ENCODE measurements around the gene DPP7. TPM values are rescaled to one million over a fixed set of nuclear protein-coding genes. Genes with fewer than 3 reads are reported as not detected.
"Not testable (repeated sequence)": the region's sequence is repeated elsewhere in the genome, so short reads cannot be mapped to it uniquely, and the experiment has no call there.

Gene DPP7
- total RNA-seq, 1 donor from 2014 or later: 6.1 TPM

DNA sequence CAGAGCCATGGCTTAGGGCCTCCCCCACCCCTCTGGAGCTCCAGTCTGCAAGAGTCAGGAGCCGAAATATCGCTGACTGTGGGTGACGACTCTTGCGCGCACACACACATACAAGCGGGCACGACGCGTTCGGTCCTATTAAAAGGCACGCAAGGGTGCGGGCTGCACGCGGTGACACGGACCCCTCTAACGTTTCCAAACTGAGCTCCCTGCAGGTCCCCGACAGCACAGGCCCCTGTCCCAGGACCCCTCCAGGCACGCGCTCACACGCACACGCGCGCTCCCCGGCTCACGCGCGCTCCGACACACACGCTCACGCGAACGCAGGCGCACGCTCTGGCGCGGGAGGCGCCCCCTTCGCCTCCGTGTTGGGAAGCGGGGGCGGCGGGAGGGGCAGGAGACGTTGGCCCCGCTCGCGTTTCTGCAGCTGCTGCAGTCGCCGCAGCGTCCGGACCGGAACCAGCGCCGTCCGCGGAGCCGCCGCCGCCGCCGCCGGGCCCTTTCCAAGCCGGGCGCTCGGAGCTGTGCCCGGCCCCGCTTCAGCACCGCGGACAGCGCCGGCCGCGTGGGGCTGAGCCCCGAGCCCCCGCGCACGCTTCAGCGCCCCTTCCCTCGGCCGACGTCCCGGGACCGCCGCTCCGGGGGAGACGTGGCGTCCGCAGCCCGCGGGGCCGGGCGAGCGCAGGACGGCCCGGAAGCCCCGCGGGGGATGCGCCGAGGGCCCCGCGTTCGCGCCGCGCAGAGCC lies 24.4 kb upstream of the DPP7 start, which contains the start of gene GRIN1:
TSS of gene GRIN1 (plus strand) at position 433 of the 746 bp plus-strand sequence. CDS start 333 bp downstream, outside the sequence.
- Mint-ChIP-seq H3K4me3 (ENCODE audit: unreplicated experiment) (no peak within 1 kb of the TSS), H3K4me1 (ENCODE audit: unreplicated experiment) (peaks cover 3% of the 10 kb centered on the region), H3K27ac (ENCODE audit: unreplicated experiment) (no peak within 1 kb of the TSS), H3K36me3 (ENCODE audit: low read depth, unreplicated experiment) (peaks cover 4% of the 10 kb centered on the region), H3K27me3 (ENCODE audit: unreplicated experiment) (peaks cover 34% of the 10 kb centered on the region), H3K9me3 (ENCODE audit: unreplicated experiment) (no peaks in the 10 kb centered on the region)
- TF ChIP-seq, protein P1, sequence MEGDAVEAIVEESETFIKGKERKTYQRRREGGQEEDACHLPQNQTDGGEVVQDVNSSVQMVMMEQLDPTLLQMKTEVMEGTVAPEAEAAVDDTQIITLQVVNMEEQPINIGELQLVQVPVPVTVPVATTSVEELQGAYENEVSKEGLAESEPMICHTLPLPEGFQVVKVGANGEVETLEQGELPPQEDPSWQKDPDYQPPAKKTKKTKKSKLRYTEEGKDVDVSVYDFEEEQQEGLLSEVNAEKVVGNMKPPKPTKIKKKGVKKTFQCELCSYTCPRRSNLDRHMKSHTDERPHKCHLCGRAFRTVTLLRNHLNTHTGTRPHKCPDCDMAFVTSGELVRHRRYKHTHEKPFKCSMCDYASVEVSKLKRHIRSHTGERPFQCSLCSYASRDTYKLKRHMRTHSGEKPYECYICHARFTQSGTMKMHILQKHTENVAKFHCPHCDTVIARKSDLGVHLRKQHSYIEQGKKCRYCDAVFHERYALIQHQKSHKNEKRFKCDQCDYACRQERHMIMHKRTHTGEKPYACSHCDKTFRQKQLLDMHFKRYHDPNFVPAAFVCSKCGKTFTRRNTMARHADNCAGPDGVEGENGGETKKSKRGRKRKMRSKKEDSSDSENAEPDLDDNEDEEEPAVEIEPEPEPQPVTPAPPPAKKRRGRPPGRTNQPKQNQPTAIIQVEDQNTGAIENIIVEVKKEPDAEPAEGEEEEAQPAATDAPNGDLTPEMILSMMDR (IDR thresholded peaks at IDR 0.05; ENCODE audit: unreplicated experiment): no peak
- DNase-seq (ENCODE audit: low spot score): peak; percentile 65

DNA sequence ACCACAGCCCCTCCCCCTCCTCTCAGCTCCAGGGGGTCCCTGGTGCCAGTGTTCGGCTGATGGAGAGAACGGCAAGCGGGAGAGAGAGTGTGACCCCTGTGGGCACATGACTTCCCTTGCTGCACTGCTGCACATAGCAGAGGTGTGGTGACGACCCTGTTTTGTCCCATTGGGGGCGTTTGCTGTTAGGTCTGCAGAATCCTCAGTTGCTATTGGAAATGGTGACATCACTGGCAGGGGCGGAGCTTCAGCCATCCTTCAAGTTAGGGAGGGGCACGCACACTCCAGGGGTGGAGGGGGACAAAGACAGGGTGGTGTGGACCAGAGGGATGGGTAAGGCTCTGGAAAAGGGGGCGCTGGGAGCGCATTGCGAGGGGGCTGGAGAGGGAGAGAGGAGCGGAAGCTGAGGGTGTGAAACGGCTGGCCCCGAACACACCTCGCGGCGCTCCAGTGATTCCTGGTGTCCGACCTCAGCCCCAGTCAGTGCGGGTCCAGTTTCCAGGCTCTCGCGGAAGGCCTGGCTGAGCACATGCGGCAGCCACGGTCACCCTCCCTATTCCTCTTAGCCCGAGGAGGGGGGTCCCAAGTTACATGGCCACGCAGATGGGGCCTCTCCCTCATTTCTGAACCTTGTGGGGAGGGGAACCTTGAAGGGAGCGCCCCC lies 23.7 kb upstream of the DPP7 start:
- H3K4me3 Mint-ChIP-seq (ENCODE audit: unreplicated experiment): no peak overlapping the region
- H3K27ac Mint-ChIP-seq (ENCODE audit: unreplicated experiment): no peak overlapping the region
- no peak for DNase-seq (ENCODE audit: low spot score)
- peaks cover 4% of the 10 kb centered on the region for H3K36me3 Mint-ChIP-seq (ENCODE audit: low read depth, unreplicated experiment)
- TF ChIP-seq, protein P1 (IDR thresholded peaks at IDR 0.05; ENCODE audit: unreplicated experiment): no peak
- H3K9me3 Mint-ChIP-seq (ENCODE audit: unreplicated experiment): no peaks in the 10 kb centered on the region
- peaks cover 29% of the 10 kb centered on the region for H3K27me3 Mint-ChIP-seq (ENCODE audit: unreplicated experiment)
- H3K4me1 Mint-ChIP-seq (ENCODE audit: unreplicated experiment): peaks cover 3% of the 10 kb centered on the region

DNA sequence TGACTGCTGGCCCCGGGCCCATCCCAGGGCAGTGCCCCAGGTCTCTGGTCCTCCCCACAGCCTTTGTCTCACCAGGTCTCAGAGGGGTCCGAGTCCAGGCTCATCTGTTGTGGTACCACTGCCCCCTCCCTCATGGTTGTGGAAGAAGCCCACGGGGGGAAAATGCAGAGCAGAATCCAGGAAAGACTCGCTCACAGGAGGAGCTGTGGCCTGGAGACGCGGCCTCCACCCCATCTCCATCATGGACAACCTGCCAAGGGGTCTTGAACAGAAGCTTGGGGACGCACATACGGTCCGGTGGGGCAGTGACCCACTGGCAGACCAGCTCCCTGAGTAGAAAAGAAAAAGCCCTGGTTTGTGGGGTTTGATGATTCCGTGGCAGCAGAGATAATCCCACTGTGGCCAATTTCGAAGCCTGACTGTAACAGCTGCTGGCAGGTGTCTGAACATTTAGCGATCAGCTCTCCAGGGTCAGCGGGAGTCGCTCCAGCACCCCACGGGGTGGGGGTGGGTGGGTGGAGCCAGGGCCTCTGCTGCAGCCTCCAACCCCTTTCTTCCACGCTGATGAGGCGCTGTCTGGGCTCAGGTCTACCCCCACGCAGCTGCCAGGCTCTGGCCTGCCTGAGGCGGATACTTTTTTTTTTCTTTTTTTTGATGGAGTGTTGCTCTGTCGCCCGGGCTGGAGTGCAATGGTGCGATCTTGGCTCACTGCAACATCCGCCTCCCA lies 22.5 kb upstream of the DPP7 start:
- no peaks in the 10 kb centered on the region for H3K4me1 Mint-ChIP-seq (ENCODE audit: unreplicated experiment)
- TF ChIP-seq, protein P1 (IDR thresholded peaks at IDR 0.05; ENCODE audit: unreplicated experiment): no peak
- H3K36me3 Mint-ChIP-seq (ENCODE audit: low read depth, unreplicated experiment): no peaks in the 10 kb centered on the region
- H3K4me3 Mint-ChIP-seq (ENCODE audit: unreplicated experiment): no peak overlapping the region
- no peaks in the 10 kb centered on the region for H3K9me3 Mint-ChIP-seq (ENCODE audit: unreplicated experiment)
- DNase-seq (ENCODE audit: low spot score): no peak
- H3K27me3 Mint-ChIP-seq (ENCODE audit: unreplicated experiment): peaks cover 25% of the 10 kb centered on the region
- H3K27ac Mint-ChIP-seq (ENCODE audit: unreplicated experiment): no peak overlapping the region

DNA sequence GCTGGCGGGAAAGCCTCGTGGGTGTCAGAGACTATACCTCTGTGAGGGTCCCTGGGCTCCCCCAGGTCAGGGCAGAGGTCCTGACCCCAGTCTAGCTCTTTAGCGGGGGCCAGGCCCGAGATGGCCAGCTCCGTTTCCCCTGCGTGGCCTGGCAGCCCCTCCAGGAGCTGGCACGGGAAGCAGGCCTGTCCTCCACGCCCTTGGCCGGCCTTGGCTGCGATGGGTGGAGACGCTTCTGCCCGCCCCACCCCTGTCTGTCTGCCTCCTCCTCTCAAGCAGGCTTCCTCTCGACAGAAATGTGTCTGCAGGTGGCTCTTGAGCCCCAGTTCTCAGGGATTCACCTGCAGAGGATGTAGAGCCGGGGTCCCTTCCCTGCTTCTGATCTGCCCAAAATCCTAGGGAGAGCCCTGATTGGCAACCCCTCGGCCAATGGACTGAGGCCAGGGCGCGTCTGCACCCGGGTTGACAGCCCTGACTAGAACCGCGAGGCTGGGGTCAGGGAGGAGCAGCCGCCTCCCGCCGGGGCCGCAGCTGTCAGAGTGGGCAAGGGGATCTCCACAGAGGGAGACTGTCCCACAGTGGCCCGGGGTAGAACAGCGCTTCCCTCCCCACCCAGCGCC lies 21.8 kb upstream of the DPP7 start:
- DNase-seq (ENCODE audit: low spot score): no peak
- TF ChIP-seq, protein P1 (IDR thresholded peaks at IDR 0.05; ENCODE audit: unreplicated experiment): no peak
- Mint-ChIP-seq H3K4me1 (ENCODE audit: unreplicated experiment) (no peaks in the 10 kb centered on the region), H3K4me3 (ENCODE audit: unreplicated experiment) (no peak overlapping the region), H3K27ac (ENCODE audit: unreplicated experiment) (no peak overlapping the region), H3K36me3 (ENCODE audit: low read depth, unreplicated experiment) (no peaks in the 10 kb centered on the region), H3K27me3 (ENCODE audit: unreplicated experiment) (peaks cover 25% of the 10 kb centered on the region), H3K9me3 (ENCODE audit: unreplicated experiment) (no peaks in the 10 kb centered on the region)

DNA sequence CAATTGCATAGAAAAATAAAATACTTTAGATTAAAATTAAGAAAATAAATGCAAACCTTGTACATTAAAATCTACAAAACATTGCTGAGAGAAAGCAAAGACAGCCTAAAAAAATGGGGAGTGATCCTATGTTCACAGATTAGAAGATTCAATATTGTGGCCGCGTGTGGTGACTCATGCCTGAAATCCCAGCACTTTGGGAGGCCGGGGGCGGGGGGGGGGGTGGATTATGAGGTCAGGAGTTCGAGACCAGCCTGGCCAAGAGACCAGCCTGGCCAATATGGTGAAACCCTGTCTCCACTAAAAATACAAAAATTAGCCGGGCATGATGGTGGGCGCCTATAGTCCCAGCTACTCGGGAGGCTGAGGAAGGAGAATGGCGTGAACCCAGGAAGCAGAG lies 20.6 kb upstream of the DPP7 start:
- not testable (repeated sequence) for H3K4me1 Mint-ChIP-seq (ENCODE audit: unreplicated experiment); H3K27ac Mint-ChIP-seq (ENCODE audit: unreplicated experiment); H3K9me3 Mint-ChIP-seq (ENCODE audit: unreplicated experiment); H3K36me3 Mint-ChIP-seq (ENCODE audit: low read depth, unreplicated experiment); H3K4me3 Mint-ChIP-seq (ENCODE audit: unreplicated experiment); DNase-seq (ENCODE audit: low spot score)
- H3K27me3 Mint-ChIP-seq (ENCODE audit: unreplicated experiment): peaks cover 22% of the 10 kb centered on the region
